ENCODE results near the gene ANKRD63. TPM values are rescaled to one million over a fixed set of nuclear protein-coding genes. Genes with fewer than 3 reads are reported as not detected.

ANKRD63 gene
- total and polyA plus RNA-seq, 2 donors (not counting 1 experiment from before 2014, with no cell fraction given), result not detected

GRCh38 chr15:40316931-40317330 is 34.1 kb upstream of the ANKRD63 start:
- Histone ChIP-seq H4K20me1 (ENCODE audit: control insufficient read depth, extremely low read depth, insufficient read depth, low read length) (no peaks in the 10 kb centered on the region), H3K4me3 (replicated peaks in 1 of 4; ENCODE audit: control extremely low read depth in 1 of 4, insufficient read depth in 1 of 4, low read depth in 3 of 4, low read length in 4 of 4) (no peak overlapping the region), H3K27ac (ENCODE audit: insufficient read depth, low read length) (no peak overlapping the region), H3K27me3 (ENCODE audit: control insufficient read depth, insufficient read depth, low read length) (peaks cover 10% of the 10 kb centered on the region), H3K9me3 (ENCODE audit: control insufficient read depth, insufficient read depth, low read depth, low read length) (no peaks in the 10 kb centered on the region), H3K4me1 (ENCODE audit: control insufficient read depth, extremely low read depth, insufficient read depth, low read length) (peaks cover 2% of the 10 kb centered on the region), H3K36me3 (ENCODE audit: control insufficient read depth, insufficient read depth, low read length) (no peaks in the 10 kb centered on the region), H3K9ac (ENCODE audit: insufficient read depth, low read length) (no peak overlapping the region), H3K79me2 (ENCODE audit: control insufficient read depth, insufficient read depth, low read length) (no peaks in the 10 kb centered on the region), H3K4me2 (ENCODE audit: extremely low read depth, insufficient read depth, low read length) (no peak overlapping the region), H2AFZ (ENCODE audit: low read length) (no peak overlapping the region)
- TF ChIP-seq CTCF (conservative IDR thresholded peaks at IDR 0.05 in 1 of 2, IDR thresholded peaks at IDR 0.05 in 1 of 2; ENCODE audit: low read depth in 1 of 2, low read length in 2 of 2) (no peak), EZH2 (IDR thresholded peaks at IDR 0.05; ENCODE audit: low read length, missing control alignments) (no peak)
- DNase-seq (ENCODE audit: low read depth in 2 of 2), result no peak

- Histone ChIP-seq H3K27me3 (ENCODE audit: control insufficient read depth, insufficient read depth, low read length) (peaks cover 22% of the 10 kb centered on the region), H3K27ac (ENCODE audit: insufficient read depth, low read length) (no peak overlapping the region), H3K4me3 (replicated peaks in 1 of 4; ENCODE audit: control extremely low read depth in 1 of 4, insufficient read depth in 1 of 4, low read depth in 3 of 4, low read length in 4 of 4) (no peak overlapping the region), H3K9me3 (ENCODE audit: control insufficient read depth, insufficient read depth, low read depth, low read length) (no peaks in the 10 kb centered on the region), H3K4me2 (ENCODE audit: extremely low read depth, insufficient read depth, low read length) (no peak overlapping the region), H3K36me3 (ENCODE audit: control insufficient read depth, insufficient read depth, low read length) (no peaks in the 10 kb centered on the region), H3K9ac (ENCODE audit: insufficient read depth, low read length) (no peak overlapping the region), H3K4me1 (ENCODE audit: control insufficient read depth, extremely low read depth, insufficient read depth, low read length) (peaks cover 2% of the 10 kb centered on the region), H4K20me1 (ENCODE audit: control insufficient read depth, extremely low read depth, insufficient read depth, low read length) (no peaks in the 10 kb centered on the region), H3K79me2 (ENCODE audit: control insufficient read depth, insufficient read depth, low read length) (no peaks in the 10 kb centered on the region), H2AFZ (ENCODE audit: low read length) (no peak overlapping the region)
- TF ChIP-seq EZH2 (IDR thresholded peaks at IDR 0.05; ENCODE audit: low read length, missing control alignments) (no peak), CTCF (conservative IDR thresholded peaks at IDR 0.05 in 1 of 2, IDR thresholded peaks at IDR 0.05 in 1 of 2; ENCODE audit: low read depth in 1 of 2, low read length in 2 of 2) (no peak)
- DNase-seq (ENCODE audit: low read depth in 2 of 2), result peak in 1 of 2 donors; percentile 47
Measured at GRCh38 chr15:40314723-40315276, 31.9 kb upstream of the ANKRD63 start.

GRCh38 chr15:40313531-40314398 is 30.9 kb upstream of the ANKRD63 start:
- H4K20me1 ChIP-seq (ENCODE audit: control insufficient read depth, extremely low read depth, insufficient read depth, low read length), result no peaks in the 10 kb centered on the region
- no peaks in the 10 kb centered on the region for H3K36me3 ChIP-seq (ENCODE audit: control insufficient read depth, insufficient read depth, low read length)
- H3K4me1 ChIP-seq (ENCODE audit: control insufficient read depth, extremely low read depth, insufficient read depth, low read length), result peaks cover 2% of the 10 kb centered on the region
- H3K27ac ChIP-seq (ENCODE audit: insufficient read depth, low read length), result no peak overlapping the region
- no peak overlapping the region for H3K9ac ChIP-seq (ENCODE audit: insufficient read depth, low read length)
- no peaks in the 10 kb centered on the region for H3K79me2 ChIP-seq (ENCODE audit: control insufficient read depth, insufficient read depth, low read length)
- no peak overlapping the region for H2AFZ ChIP-seq (ENCODE audit: low read length)
- TF ChIP-seq CTCF (conservative IDR thresholded peaks at IDR 0.05 in 1 of 2, IDR thresholded peaks at IDR 0.05 in 1 of 2; ENCODE audit: low read depth in 1 of 2, low read length in 2 of 2) (no peak), EZH2 (IDR thresholded peaks at IDR 0.05; ENCODE audit: low read length, missing control alignments) (no peak)
- no peaks in the 10 kb centered on the region for H3K9me3 ChIP-seq (ENCODE audit: control insufficient read depth, insufficient read depth, low read depth, low read length)
- H3K27me3 ChIP-seq (ENCODE audit: control insufficient read depth, insufficient read depth, low read length), result peaks cover 22% of the 10 kb centered on the region
- H3K4me2 ChIP-seq (ENCODE audit: extremely low read depth, insufficient read depth, low read length), result no peak overlapping the region
- no peak for DNase-seq (ENCODE audit: low read depth in 2 of 2)
- no peak overlapping the region for H3K4me3 ChIP-seq (replicated peaks in 1 of 4; ENCODE audit: control extremely low read depth in 1 of 4, insufficient read depth in 1 of 4, low read depth in 3 of 4, low read length in 4 of 4)

Data from fibroblast of lung (primary cell).